Stimulated activated CD8-positive, alpha-beta memory T cell treated with anti-CD3 and anti-CD28 coated beads, Interleukin-15, amount 100 ng/mL, for 48 hours (primary cell): Measurements from ENCODE around the gene SPN.
"Not testable (repeated sequence)": the region's sequence is repeated elsewhere in the genome, so short reads cannot be mapped to it uniquely, and the experiment has no call there.

Experiments used
- DNase-seq, 2 donors: peaks; one replicate each; pipeline ENCODE4 v3.0.0-alpha.2; 2020; ENCODE audit warnings: low read depth in 2 of 2

Gene SPN

GRCh38 chr16:29646947-29647346, 16.1 kb upstream of the SPN start:
- no peak for DNase-seq

DNA sequence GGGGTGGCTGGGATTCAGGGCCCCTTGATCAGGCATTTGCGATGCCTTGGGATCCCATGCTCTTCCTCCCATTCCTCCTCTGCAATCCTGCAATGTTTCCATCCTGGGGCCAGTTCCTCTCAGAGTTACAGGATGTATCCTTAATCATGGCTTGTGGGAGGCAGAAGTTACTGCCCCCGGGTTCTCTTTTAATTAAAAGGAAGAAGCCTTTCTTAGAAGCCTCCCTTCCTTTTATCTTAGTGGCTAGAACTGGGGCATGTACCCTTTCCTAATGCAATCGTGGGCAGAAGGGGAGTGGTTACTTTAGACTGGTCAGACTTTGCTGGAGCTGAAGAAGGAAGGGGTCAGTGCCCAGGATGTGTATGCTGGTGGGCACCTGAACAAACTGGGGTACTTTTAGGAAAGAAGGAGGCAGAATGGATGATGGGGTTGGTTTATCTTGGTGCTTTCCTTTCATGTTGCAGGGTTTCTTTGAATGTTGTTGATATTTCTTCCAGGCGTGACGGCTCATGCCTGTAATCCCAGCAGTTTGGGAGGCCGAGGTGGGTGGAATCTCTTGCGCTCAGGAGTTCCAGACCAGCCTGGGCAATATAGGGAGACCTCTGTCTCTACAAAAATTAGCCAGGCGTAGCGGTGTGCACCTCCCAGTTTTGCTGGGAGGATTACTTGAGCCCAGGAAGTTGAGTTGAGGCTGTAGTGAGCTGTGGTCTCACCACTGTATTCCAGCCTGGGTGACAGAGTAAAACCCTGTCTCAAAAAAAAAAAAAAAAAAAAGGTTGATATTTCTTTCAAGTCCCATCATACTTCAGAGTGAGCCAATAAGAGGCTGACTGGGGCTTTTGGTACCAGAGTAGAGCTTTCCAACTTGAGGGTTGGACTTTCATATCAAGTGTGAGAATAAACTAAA, 13.2 kb upstream of the SPN start:
- DNase-seq, result no peak

DNA sequence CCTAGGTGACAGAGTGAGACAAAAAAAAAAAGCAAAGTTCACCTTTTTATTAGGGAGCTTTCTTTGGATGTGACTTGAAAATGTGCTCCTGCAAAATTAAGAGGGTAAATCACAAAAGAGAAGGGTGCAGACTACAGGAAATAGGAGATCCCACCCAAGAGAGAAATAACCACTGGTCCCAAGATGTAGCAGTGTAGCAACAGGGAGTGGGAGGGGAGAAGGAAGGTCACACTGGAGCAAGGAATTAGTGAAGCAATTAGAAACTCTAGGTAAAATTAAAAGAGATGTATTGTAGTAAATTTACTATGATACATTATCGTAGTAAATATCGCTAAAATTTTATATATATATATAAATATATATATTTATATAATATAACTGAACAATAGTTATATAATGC, 12.3 kb upstream of the SPN start:
- DNase-seq, result no peak

- DNase-seq, result no peak
Measured at GRCh38 chr16:29651774-29652349, 11.2 kb upstream of the SPN start.

GRCh38 chr16:29653471-29653870, 9.6 kb upstream of the SPN start:
- no peak for DNase-seq

DNA sequence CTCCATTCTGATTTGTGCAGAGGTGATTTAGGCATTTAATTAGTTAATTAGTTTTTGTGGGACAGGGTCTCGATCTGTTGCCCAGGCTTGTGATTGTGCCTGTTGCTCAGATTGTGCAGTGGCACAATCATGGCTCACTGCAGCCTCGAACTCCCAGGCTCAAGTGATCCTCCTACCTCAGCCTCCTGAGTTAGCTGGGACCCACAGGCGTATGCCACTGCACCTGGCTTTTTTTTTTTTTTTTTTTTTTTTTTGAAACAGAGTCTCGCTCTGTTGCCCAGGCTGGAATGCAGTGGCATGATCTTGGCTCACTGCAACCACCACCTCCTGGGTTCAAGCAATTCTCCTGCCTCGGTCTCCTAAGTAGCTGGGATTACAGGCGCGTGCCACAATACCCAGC, 9.2 kb upstream of the SPN start:
- not testable (repeated sequence) for DNase-seq

- no peak for DNase-seq
Measured at GRCh38 chr16:29656688-29657523, 6.1 kb upstream of the SPN start.

DNA sequence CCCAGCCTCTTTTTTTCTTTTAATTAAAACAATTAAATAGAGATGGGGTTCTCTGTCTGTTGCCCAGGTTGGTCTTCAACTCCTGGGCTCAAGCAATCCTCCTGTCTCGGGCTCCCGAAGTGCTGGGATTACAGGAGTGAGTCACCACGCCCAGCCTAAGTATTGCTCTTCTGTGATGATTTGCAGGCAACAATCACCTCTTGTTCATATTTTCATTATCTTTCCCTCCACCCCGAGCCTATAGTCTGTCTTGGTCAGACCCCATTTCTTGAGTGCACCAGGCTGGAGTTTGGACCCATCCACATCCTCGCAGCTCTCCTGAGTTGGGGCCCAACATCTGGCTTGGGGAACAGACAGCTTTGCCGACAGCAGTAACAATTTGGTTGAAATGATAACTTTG, 4.3 kb upstream of the SPN start:
- no peak for DNase-seq

DNA sequence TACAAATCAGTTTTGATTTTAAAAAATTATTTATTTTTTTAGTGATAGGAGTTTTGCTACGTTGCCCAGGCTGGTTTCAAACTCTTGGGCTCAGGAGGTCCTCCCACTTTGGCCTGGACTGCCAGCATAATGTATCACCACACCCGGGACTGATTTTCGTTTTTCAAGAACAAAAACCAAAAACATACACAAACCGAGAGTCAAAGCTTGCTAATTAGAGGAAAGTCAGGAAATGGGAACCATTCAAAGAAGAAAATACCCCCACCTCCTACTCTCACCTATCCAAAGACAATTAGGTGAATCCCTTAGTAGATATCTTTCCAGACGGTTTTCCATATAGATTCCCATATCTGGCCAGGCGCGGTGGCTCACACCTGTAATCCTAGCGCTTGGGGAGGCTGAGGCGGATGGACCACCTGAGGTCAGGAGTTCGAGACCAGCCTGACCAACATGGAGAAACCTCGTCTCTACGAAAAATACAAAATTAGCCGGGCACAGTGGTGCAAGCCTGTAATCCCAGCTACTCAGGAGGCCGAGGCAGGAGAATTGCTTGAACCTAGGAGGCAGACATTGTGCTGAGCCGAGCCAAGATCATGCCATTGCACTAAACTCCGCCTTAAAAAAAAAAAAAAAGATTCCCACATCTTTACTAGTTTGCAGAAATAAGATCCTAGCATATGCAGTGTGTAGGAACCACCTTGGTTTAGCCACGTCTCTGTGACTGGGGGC, 883 bp upstream of the SPN start:
- DNase-seq, result no peak

- peak in 1 of 2 donors; percentile 25 for DNase-seq
Measured at GRCh38 chr16:29662729-29663015, 375 bp upstream of the SPN start.

- DNase-seq, result no peak
Measured at GRCh38 chr16:29663807-29664090, 702 bp downstream of the SPN start.

DNA sequence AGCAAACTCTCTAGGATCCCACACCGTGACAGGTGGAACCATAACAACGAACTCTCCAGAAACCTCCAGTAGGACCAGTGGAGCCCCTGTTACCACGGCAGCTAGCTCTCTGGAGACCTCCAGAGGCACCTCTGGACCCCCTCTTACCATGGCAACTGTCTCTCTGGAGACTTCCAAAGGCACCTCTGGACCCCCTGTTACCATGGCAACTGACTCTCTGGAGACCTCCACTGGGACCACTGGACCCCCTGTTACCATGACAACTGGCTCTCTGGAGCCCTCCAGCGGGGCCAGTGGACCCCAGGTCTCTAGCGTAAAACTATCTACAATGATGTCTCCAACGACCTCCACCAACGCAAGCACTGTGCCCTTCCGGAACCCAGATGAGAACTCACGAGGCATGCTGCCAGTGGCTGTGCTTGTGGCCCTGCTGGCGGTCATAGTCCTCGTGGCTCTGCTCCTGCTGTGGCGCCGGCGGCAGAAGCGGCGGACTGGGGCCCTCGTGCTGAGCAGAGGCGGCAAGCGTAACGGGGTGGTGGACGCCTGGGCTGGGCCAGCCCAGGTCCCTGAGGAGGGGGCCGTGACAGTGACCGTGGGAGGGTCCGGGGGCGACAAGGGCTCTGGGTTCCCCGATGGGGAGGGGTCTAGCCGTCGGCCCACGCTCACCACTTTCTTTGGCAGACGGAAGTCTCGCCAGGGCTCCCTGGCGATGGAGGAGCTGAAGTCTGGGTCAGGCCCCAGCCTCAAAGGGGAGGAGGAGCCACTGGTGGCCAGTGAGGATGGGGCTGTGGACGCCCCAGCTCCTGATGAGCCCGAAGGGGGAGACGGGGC, 1.3 kb downstream of the SPN start:
- DNase-seq, result peak in 1 of 2 donors; percentile 46

DNA sequence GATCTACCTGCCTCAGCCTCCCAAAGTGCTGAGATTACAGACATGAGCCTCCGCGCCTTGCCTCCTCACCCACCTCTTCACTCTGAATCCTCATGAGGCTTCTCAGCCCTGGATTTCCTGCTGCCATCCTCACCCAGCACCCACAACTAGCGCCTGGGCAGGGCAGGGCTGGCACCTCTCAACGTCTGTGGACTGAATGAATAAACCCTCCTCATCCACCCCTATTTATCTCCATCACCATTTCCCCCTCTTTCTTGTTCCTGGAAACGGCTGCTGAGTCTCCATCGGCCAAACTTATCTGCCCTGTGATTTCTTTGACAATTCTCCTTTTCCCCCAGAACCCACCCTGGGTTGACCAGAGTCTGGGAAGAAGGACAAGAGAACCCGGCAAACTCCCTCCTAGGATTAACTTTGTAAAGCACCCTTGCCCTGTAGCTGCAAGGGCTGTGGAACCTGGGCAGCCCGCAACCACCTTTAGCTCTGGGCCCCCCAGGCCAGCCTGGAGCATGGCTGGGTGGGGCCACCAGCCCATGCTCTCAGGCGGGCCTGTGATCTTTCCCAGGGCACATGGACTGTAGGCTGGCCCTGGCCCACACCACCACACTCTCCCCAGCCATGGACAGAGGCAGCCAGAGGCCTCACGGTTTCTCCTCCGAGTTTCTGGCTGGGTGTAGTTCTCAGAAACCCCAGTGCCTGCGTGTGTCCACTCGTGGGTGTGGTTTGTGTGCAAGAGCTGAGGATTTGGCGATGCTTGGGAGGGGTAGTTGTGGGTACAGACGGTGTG, 2.4 kb downstream of the SPN start:
- no peak for DNase-seq

DNA sequence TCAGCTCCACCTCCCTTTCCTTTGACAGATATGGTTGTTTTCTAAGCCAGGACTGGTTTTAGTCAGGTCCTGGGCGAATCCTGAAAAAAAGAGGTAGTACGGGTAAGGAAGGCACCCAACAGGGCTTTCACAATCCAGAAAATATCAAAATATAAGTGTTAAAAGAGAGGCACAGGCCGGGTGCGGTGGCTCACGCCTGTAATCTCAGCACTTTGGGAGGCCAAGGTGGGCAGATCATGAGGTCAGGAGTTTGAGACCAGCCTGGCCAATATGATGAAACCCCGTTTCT, 4.2 kb downstream of the SPN start:
- DNase-seq, result not testable (repeated sequence)

DNA sequence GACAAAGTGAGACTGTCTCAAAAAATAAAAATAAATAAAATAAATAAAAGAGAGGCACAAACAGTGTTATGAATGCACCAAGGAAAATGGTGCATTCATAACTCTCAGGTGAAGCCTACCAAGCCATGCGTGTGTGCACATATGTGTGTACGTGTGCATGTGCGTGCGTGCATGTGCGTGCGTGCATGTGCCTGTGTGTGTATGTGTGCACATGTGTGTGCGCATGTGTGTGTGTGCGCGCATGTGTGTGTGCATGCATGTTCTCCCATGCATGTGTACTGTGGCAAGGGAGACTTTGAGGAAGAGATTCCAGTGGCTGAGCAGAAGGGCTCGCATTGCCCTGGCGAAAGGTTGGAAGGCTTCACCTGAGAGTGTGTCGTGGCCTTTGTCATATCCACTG, 4.7 kb downstream of the SPN start:
- no peak for DNase-seq

DNA sequence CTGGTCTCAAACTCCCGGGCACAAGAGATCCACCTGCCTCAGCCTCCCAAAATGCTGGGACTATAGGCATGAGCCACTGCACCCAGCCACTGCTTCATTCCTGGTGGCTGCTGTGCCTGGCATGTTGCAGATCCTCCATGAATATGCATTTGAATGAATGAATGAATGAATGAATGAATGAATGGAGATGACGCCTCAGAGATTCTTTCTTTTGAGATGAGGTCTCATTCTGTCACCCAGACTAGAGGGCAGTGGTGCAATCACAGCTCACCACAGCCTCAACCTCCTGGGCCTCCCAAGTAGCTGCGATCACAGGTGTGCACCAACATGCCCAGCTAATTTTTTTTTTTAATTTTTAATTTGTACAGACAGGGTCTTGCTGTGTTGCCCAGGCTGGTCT, 5.2 kb downstream of the SPN start:
- no peak for DNase-seq

DNA sequence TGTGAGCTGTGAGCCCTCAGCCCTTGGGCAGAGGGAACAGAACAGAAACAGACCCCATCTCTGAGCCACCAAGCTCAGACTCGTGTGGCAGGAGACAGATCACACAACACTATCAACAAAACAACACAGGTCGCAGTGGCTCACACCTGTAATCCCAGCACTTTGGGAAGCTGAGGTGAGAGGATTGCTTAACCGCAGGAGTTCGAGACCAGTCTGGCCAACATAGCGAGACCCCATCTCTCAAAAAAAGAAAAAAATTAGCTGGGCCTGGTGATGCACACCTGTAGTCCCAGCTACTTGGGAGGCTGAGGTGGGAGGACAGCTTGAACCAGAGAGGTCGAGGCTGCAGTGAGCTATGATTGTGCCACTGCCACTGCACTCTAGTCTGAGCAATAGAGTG, 10.5 kb downstream of the SPN start:
- no peak for DNase-seq

GRCh38 chr16:29674188-29674587, 11.1 kb downstream of the SPN start:
- DNase-seq, result no peak

DNA sequence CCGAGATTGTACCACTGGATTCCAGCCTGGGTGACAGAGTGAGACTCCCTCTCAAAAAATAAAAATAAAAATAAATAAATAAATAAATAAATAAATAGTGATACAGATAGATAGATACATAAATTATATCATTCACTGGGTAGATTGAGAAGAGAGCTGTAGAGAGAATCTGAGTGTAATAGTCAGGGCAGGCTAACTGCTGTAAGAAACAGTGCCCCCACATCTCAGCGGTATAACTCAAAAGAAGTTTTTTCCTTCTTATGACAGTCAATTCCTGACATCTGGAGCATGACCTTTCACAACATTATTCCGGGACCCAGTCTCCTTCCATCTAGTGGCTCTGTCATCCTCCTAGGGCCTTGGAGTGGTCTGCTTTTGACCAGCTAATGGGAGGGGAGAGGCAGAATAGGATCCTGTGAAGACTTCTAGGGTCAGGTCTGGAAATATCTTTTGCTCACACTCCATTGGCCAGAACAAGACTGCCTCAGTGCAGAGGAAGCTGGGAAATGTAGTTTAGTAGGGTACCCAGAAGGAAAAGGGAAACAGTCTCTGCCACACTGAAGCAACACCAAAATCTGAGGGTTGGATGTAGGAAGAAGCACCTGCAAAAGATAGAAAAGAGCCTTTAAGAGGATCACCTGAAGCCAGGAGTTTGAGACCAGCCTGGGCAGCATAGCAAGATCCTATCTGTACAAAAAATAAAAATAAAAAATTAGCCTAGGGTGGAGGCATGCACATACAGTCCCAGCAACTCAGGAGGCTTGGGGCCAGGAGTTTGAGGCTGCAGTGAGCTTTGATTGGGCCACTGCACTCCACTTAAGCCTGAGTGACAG, 13.0 kb downstream of the SPN start:
- DNase-seq, result no peak
